ENCODE results near the gene FAXDC2. TPM values are rescaled to one million over a fixed set of nuclear protein-coding genes. Genes with fewer than 3 reads are reported as not detected.

Gene FAXDC2
- total RNA-seq, 4 donors from 2014 or later, result 25.8 to 126 (median 29.1) TPM

GRCh38 chr5:154776167-154776566 lies 74.2 kb downstream of the FAXDC2 start:
- intact Hi-C loops (cut with DNase I; ENCODE audit: low total_unique reads), result no loop called here
- Histone ChIP-seq H3K27me3 (no peaks in the 10 kb centered on the region), H3K36me3 (no peaks in the 10 kb centered on the region), H3K9me3 (no peaks in the 10 kb centered on the region), H3K27ac (no peak overlapping the region), H3K4me1 (peaks cover 0 to 28% of the 10 kb centered on the region in 2 donors), H3K4me3 (no peak overlapping the region)
- DNase-seq, result no peak
- TF ChIP-seq, protein P1, sequence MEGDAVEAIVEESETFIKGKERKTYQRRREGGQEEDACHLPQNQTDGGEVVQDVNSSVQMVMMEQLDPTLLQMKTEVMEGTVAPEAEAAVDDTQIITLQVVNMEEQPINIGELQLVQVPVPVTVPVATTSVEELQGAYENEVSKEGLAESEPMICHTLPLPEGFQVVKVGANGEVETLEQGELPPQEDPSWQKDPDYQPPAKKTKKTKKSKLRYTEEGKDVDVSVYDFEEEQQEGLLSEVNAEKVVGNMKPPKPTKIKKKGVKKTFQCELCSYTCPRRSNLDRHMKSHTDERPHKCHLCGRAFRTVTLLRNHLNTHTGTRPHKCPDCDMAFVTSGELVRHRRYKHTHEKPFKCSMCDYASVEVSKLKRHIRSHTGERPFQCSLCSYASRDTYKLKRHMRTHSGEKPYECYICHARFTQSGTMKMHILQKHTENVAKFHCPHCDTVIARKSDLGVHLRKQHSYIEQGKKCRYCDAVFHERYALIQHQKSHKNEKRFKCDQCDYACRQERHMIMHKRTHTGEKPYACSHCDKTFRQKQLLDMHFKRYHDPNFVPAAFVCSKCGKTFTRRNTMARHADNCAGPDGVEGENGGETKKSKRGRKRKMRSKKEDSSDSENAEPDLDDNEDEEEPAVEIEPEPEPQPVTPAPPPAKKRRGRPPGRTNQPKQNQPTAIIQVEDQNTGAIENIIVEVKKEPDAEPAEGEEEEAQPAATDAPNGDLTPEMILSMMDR (IDR thresholded peaks at IDR 0.05), result no peak
- no peak for TF ChIP-seq POLR2A (IDR thresholded peaks at IDR 0.05)

- Histone ChIP-seq H3K36me3 (no peaks in the 10 kb centered on the region), H3K9me3 (no peaks in the 10 kb centered on the region), H3K4me3 (no peak overlapping the region), H3K27ac (no peak overlapping the region), H3K4me1 (peaks cover 5 to 38% of the 10 kb centered on the region in 2 donors), H3K27me3 (no peaks in the 10 kb centered on the region)
- no peak for DNase-seq
- intact Hi-C loops (cut with DNase I; ENCODE audit: low total_unique reads), result no loop called here
- TF ChIP-seq, protein P1 (IDR thresholded peaks at IDR 0.05), result no peak
- TF ChIP-seq POLR2A (IDR thresholded peaks at IDR 0.05), result no peak
Observed at GRCh38 chr5:154773326-154773725, 77.1 kb downstream of the FAXDC2 start.

DNA sequence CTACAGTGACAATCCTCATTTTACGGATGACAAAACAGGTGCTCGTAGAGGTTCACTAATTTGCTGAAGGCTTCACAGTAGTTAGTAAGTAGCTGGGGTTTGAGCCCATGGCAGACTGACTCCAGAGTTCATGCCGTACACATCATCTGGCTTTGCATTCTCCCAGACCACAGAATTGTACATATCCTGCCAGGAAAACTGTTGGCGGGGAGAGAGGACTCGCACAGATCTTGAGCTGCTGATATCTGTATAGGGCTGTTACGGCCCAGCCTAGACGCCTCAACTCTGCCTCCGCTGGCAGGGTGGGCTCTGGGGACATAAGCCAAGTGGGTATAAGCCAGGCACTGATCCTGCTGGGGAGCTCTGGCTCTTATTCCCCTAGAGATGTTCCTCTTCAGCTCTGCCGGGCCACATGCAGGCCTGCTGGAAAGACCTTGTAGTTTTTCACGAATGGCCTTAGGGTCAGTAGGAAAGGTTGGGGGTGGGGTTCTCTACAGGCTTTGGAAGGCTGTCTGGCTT lies 79.0 kb downstream of the FAXDC2 start:
- Histone ChIP-seq H3K36me3 (no peaks in the 10 kb centered on the region), H3K27ac (peak overlapping the region; percentile 22 to 51), H3K4me1 (peaks cover 9 to 50% of the 10 kb centered on the region in 2 donors), H3K9me3 (no peaks in the 10 kb centered on the region), H3K4me3 (peak overlapping the region in 1 of 2 donors; percentile 5), H3K27me3 (no peaks in the 10 kb centered on the region)
- peak in 1 of 2 donors; percentile 27 for DNase-seq
- TF ChIP-seq, protein P1 (IDR thresholded peaks at IDR 0.05), result no peak
- TF ChIP-seq POLR2A (IDR thresholded peaks at IDR 0.05), result no peak
- intact Hi-C loops (cut with DNase I; ENCODE audit: low total_unique reads), result no loop called here

DNA sequence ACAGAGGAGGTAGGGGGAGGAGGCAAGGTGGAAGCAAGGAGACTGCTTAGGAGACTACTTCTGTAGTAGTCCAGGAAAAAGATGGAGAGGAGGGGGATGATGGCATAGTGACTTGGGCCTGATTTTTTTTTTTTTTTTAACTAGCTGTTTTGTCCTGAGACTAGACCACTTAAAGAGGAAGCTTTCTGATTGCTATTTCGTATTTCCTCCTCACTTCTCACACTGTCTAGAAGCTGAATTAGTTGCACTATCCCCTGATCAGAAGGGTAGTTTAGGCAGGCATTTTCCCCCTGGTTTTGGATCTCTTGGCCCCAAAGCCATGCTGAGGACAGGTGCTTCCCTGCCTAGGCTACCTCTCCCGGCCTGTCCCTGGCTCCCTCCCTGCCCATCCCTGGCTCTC lies 80.3 kb downstream of the FAXDC2 start:
- Histone ChIP-seq H3K9me3 (no peaks in the 10 kb centered on the region), H3K27ac (peak overlapping the region in 1 of 2 donors; percentile 2), H3K4me3 (no peak overlapping the region), H3K36me3 (no peaks in the 10 kb centered on the region), H3K27me3 (no peaks in the 10 kb centered on the region), H3K4me1 (peaks cover 9 to 44% of the 10 kb centered on the region in 2 donors)
- TF ChIP-seq, protein P1 (IDR thresholded peaks at IDR 0.05), result no peak
- TF ChIP-seq POLR2A (IDR thresholded peaks at IDR 0.05), result no peak
- no peak for DNase-seq
- intact Hi-C loops (cut with DNase I; ENCODE audit: low total_unique reads), result no loop called here

MicroRNAs within 50 kb of the gene (microRNA counts, 767-probe panel; counts per million panel counts)
- microRNA hsa-miR-378h, result 0 counts per million in 2 donors

Small RNA genes lying within 50 kb of the gene (microRNA-seq; reads per million reads assigned to microRNA genes)
- gene MIR378H (ENCODE audit: borderline microRNAs expressed, borderline replicate concordance), result not detected

Small RNA genes lying within 50 kb of the gene (small RNA-seq; reads per million reads assigned to genes)
- gene MIR378H, result not detected

Other genes with a start within 250 kb of the FAXDC2 start
- gene LARP1, start 95.2 kb downstream of the FAXDC2 start, total RNA-seq, result 100 to 1,000 TPM in 1 of 4 donors, 10 to 100 TPM in 3; 33.3 to 202 (median 47.1) TPM
- gene CNOT8, start 8.0 kb upstream of the FAXDC2 start, total RNA-seq, result 10 to 100 TPM; 32.0 to 96.2 (median 54.2) TPM
- gene GEMIN5, start 87.6 kb upstream of the FAXDC2 start, total RNA-seq, result 10 to 100 TPM in 3 of 4 donors, 1 to 10 TPM in 1; 10.0 to 26.5 (median 19.3) TPM
- 10 to 100 TPM; 12.6 to 39.2 (median 22.7) TPM for gene MRPL22, start 90.5 kb upstream of the FAXDC2 start, total RNA-seq
- gene KIF4B, start 163.2 kb upstream of the FAXDC2 start, total RNA-seq, result under 1 TPM in 1 of 4 donors, not detected in 3; 0.07 TPM

Measured in uterus (tissue), 4 donors.